DMS153 treated with DMSO at 0.1 percent for 48 hours (cell line): ENCODE data around the gene CACNA1D.
A peak's percentile ranks its signal among the peaks of the same experiment; 100 is the strongest.

Source experiments
- DNase-seq: peaks from one replicate; lab custom pipeline; 2025; ENCODE audit not compliant: unreplicated experiment; lab: John Stamatoyannopoulos, UW

The CACNA1D gene

DNA sequence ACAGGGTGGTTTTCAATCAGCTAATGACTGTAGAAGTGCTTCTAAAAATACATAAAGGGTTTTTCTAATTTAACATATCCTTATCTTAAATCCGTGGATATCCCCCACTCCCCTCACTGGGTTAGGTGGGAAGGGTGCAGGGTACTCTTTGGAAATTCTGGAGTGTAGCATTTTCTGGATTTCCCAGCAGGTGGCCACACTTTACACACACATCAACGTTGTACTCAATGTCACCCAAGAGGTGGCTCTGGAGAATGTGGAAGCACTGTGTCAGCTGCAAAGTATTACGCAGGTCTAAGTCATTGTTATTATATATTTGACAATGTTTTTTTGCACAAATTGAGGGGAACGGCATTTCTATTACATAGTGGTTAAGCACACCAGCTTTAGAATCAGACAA, 183.0 kb downstream of the CACNA1D start:
- DNase-seq = peak; percentile 0

DNA sequence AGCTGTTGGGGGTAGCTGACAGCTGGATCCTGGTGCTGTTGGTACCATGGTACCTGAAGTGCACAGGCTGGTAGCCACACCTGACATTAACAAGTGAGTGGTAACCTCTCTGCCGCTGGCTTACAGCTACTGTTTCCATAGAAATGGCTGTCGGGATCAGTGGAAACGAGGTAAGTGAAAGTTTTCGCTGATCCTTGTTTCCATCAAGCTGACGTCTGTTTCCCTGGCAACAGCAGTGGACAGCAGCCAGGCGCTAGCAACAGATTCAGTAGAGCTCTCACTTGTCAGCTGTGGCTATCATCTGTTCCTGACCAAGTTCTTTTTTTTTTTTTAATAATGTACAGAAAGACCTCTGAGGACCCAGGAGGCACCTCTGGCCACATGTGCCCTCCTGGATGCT, 185.6 kb downstream of the CACNA1D start:
- no peak for DNase-seq

DNA sequence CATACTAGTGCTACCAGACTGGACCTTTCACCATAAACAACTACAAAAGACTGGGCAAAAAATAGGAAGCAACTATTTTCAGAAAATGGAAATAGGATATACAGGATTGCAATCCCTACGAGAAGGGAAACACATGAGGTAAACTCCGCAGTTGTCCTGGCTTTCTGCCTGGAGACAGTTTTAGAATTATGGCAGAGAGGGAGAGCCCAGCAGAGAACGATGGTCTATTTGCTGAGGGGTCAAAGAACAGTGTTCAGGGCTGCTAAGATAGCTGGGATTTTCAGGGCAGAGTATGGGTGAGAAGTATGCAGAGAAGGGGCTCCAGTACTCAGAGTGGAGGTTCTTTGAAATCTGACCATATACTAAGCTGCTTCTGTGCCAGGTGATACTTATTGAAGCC, 188.4 kb downstream of the CACNA1D start:
- no peak for DNase-seq

DNA sequence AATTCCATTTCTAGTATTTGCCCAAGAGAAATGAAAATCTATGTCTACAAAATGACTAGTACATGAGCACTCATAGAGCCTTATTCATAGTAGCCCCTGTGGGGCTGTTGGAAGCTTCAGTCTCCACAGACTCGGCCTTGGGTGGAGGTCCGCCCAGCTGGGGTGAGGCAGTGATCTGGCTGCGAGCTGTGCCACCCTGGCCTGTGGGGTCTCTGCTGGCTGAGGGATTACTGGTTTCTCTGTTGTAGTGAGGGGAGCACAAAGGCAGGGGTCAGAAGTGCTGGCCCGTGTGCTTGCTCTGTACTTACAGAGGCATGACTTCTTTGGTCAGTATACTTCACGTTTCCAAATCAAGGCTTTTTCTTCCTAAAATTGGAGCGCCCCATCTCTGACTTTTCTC, 193.7 kb downstream of the CACNA1D start:
- DNase-seq = no peak

DNA sequence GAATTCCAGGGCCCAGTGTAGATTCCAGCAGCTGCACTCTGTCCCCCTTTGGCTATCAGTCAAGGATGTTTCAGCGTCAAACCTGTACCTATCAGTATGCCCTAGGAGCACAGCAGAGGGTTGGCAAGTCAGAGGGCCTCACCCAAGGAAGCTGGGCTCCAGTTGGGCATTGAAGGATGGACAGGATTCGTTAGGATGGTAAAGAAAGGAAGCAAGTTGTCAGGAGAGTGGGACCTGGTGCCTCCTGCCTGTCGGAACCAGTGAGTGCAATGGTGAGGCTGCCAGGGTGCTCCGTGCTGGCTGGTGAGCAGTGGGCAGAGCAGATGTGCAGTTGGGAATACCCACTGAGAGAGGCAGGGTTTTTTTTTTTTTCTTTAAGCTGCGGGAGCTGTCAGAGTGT, 194.6 kb downstream of the CACNA1D start:
- no peak for DNase-seq

DNA sequence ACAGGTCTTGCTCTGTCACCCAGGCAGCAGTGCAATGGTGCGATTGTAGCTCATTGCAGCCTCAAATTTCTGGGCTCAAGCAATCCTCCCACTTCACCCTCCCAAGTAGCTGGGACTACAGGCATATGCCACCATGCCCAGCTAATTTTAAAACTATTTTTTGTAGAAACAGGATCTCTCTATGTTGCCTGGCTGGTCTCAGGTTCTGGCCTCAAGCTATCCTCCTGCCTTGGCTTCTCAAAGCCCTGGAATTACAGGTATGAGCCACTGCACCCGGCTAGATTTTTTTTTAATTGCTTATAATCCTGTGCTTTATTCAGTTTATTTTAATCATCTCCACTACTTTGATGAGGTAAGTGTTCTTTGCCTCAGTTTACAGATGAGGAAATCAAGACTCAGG, 195.3 kb downstream of the CACNA1D start:
- DNase-seq = no peak

DNA sequence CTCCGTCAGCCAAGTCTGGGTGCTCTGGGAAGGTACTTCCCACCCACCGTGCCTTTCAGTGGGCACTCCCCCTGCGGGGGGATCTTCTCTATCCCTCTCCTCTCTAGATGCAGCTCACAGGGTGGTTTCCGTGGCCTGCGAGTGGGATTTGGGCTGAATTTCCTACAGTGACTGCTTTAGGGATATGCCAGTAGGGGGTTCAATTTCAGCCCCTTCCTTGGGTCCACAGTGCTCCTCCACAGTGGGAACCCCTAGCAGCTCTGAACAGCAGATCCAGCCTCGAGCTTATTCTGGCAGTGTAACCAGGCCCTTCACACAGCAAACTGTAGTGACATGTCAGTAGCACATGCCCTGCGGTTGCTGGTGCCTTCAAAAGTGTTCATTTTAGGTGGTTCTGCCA, 196.1 kb downstream of the CACNA1D start:
- no peak for DNase-seq

DNA sequence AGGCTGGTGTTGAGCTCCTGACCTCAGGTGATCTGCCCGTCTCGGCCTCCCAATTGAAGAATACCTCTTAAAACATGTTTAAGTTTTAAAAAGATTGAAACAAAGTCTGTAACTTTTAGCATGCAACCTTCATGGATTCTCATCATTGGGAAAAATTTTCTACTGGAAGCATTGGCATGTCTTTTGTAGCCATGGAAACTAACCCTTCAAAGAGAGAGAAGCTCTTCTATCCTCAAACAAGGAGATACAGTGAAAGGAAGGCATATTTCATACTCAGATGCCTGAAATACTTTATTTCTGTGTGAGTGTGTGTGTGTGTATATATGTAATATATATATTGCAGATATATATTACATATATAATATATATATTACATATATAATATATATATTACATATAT, 196.9 kb downstream of the CACNA1D start:
- DNase-seq = no peak

DNA sequence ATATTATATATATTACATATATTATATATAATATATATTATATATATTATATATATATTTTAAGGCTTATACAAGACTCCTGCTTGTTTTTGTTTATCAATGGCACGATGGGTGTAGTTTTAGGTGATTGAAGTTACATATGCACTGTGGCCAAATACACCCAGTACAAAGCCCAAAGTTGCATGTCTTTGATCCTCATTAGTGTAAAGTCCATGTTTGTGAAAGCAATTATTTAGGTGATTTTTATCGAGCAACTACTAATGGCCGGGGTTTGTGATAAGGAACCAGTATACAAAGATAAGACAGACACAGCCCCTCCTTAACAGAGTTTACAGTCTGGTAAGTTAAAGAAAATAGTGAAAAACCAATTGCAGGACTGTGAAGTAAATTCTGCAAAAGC, 197.5 kb downstream of the CACNA1D start:
- no peak for DNase-seq

DNA sequence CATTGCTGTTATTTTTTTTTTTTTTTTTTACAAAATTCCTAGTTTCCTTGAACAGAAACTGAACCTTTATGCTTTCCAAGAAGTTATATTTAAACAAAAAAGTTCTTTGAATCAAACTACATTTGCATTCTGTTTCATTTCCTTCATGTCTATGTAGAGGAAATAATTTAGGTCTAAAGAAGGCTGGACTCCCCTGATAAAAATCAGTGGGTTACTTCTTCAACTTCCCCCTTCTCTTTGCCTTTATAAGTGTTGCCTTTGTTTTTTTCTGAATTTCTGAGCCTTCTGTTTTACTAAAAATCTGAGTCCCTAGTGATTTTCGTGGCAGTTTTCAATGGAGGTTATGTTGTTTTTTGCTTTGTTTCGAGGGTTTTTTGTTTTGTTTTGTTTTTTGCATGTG, 199.0 kb downstream of the CACNA1D start:
- DNase-seq = no peak

DNA sequence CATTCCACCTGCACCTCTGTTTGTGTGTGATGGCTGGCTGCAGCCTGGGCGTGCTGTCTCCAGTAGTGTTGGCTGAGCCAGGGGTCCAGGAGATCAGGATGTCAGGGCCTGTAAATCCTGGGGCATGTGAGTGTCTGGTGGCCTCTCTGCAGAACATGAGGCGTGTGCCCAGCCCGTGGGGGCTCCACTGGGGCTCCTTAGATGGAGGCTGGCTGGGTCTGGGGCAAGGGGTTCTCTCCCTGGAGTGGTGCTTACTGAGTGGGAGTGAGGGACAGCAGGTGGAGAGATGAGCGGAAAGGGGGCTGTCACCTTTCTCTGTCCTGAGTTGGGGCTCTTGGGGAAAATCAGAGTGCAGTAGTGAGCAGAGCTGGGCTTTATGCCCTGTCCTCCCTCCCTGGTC, 199.6 kb downstream of the CACNA1D start:
- no peak for DNase-seq

DNA sequence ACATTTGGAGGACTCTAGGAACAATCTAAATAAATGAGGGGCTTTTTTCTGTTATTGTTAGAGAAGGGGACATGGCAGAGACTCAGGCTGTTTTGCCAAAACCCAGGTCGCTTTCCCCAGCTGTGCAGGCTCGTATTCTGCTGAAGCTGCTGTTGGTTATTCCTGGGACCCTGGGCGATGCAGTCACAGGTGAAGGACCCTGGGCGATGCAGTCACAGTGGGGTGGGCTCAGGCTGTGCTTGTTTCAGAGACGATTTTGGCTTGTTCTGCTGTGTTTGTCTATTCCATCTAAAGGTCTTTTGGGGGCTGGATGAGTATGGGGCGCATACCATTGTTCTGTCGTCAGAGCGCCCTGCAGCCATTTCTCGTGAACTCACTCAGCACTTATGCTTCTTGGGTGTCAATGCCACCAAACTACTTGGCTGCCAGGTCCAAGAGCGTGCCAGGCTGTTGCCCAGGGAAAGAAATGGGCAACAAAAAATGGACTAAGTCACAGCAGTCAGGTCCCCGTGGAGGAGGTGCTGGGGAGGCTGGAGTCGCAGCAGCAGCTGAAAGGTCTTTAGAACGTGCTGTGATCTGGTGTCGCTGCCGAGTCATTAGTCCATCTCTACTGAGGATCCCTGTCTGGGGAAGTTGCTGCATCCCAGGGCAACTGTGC, 200.4 kb downstream of the CACNA1D start:
- DNase-seq = no peak

DNA sequence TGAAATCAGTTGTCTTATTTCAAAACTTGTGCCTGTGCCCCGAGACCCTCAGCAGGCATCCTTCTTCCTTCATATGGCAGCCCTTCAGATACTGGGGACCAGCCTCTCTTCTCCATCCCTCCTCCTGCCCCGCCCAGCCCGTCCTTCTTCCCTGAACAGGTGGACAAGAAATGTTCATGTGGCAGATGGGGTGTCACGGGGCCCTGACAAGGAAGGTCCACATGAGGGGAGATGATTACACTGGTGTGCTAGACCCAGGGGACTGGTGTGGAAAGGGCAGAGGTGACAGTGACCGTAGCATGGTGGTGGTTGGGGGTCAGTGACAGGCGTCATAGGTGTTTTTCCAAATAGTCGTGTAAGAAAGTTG, 200.9 kb downstream of the CACNA1D start:
- DNase-seq = no peak

DNA sequence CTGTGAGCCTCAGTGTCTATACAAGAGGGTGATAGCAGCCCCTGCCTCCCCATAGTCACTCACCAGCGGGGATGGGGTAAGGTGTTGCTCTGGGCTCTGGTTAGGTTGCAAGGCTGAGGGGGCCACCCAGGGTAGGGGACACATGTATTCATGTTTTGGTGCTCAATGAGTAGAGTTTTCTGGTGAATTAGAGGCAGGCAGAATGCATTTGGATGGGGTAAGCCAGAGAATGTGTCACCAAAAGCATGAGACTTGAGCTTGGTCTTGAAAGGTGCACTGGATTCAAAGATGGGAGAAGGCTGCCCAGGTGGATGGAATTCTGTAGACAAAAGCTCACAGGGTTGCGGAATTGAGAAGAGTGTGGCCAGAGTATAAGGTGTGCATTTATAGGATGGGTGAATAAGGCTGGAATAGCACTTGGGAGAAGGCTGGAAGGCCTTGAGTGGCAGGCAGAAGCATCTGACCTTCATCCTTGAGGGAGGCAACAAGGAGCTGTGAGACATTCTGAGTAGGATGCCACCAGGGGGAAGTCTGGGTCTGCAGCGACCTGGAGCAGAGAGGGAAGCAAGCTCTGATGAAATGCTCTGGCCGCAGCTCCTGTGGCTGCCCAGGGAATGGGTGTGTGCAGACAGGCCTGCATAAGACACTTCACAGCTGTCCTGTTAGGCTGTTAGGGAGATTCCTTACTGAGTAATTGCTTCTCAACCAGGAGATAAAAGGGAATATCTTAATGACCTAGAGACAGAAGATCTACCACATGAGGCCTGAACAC, 202.2 kb downstream of the CACNA1D start:
- DNase-seq = no peak

DNA sequence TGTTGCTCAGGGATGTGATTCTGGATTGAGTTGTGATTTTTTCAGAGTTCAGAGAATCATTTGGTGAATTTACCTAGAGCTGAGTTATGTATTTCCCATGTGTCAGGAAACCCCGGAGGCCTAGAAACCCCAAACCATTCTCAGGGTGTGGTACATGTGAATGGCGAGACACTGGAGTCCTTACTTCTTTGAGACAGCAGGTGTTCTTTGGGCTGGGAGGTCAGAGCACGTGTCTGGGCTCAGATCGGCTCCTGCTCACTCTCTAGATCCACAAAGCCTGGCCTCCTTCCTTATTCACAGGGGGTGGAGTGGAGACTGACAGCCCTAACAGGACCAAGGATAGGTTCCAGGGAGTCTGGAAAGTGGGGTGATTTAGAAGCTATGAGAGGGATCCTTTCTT, 206.0 kb downstream of the CACNA1D start:
- no peak for DNase-seq

DNA sequence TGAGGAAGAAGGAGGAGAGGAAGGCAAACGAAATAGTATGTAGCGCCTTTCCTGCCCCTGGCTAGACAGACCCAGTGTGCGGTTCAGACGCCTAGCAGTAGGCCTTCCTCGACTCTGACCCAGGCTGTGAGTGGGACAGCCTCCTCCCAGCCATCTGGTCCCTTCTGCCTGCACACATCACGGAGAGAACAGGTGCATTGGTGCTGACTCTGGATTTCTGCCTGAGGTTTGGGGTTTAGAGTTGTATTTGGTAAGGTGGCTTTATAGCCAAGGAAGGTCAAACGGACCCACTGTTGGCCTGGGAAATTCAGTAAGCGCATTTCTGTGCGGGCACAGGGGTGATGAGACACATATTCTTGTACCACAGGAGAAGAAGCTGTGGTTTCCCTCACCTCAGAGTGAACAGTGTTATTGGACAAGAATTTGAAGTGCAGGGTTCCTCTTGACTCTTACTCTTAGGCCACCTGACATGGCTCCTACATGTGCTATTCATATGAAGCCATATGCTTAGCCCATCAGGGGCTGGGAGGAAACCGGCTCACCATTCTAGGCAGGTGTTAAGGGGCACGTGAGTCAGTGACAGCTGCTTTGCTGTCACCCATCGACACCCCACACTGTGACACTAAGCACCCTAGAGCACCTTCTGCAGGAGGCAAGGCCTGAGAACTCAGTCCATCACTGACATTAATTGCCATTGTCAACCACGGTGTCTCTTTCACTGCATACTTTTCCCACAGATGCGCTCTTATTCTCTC, 208.5 kb downstream of the CACNA1D start:
- DNase-seq = no peak

DNA sequence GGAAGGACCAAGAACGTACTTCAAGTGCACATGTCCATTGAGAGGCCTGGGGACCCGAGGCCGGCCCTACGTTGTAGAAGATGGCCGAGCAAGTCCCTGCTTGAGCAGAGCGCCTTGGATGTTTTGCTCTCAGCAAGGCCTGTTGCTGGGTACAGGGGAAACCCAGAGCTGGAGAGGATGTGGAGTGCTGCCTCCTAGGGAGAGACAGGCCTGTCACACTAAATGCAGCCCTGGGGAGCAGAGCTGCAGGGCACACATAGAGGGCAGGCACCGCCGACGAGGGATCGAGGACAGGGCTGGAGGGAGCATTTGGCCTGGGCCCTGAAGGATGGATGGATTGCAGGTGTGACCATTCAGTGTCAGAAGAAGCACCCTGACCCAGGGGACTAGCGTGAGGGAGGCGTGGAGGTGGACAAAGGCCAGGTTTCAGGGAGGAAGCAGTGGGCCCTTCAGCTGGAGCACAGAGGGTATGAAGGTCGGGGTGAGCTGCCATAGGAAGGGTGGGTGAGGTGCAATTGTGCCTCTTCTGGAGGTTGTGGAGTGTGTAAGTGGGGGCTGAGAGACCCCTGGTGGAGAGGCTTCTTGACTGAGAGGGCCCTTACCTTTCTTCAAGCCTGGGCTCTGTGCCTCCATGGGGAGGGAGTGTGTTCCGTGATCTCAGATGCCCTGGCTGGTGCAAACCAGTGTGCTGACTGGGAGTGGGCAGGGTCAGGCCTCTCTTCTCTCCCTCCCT, 209.4 kb downstream of the CACNA1D start:
- no peak for DNase-seq

DNA sequence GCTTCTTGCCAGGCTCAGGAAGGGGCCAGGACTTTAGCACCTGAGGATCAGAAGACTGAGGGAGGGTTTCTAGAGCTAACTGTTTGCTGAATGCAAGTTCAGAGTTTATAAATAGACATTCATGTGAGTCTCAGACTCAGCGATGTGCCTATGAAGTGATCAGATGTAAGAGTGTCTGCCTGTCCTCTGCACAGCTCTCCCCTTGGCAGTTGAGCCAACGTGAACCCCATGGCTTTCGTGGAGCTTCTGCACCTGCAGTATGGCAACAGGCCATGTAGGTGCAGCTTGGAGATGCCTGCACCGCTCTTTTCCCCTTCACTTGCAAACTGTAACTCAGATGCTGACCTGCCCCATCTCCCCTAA, 209.9 kb downstream of the CACNA1D start:
- no peak for DNase-seq

DNA sequence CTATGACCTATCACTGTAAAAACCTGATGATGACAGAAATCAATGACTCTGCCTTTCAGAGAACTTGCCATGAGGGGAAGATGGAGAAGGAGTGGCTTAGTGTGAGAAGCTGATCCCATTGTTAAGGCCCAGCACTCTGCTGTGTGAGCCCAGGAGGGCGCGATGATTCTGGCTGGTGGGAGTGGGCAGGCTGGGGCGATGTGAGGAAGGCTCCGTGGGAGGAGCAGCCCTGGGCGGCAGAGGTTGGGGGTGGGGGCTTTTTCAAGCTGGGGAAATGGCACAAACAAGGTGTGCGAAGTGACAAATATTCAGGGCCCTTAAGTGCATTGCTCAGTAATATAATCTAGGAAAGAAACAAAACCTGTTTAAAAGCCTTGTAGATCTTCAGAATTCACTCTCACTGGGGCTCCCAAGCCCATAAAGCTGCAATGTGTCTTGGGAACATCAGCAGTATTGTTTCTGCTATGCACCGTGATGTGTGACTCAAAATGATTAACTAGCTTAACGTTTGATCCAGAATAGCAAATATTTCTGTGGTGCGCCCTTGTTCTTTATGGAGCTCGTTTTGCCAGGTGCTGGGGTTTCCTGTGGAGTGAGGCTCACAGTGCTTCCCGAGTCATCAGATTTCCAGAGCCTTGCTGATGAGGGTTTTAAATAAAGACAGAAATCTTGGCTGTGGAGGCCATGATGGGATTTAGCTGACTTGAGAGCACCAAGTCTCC, 210.8 kb downstream of the CACNA1D start:
- DNase-seq = no peak

DNA sequence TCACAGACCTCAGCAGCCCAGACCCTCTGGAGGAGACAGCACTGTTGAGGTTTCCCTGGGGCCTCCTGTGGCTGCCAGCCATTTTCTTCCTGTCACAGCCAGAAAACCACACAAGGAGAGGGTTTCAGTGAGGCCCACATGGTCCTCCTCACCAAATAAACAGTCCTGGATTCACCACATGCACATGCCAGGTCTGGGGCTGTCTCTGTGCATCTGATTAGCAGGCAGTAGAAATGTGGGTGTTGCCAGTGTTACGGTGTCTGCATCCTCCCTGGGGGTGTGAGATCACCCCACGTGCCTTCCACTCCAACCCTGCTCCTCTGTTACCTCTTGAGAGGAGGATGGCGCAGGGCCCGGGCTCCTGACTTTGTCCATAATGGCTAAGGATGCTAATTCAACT, 211.4 kb downstream of the CACNA1D start:
- DNase-seq = no peak

DNA sequence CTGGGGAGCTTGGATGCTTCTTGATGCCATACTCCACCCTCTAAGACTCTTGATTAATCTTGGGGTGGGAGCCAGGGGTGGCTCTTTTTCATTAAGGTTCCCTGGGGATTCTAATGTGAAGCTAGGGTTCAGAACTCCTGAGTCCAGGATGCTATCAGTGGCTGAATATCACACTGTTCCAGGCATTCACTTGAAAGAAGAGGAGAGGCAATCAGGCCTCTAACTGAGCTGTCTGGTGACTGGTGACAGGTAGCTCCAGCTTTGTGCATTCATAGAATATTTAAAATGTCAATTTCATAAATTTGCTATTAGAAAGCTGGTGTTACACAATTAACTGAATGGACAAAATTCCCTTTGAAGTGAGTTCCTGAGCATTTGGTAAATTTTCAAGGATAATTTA, 212.8 kb downstream of the CACNA1D start:
- no peak for DNase-seq
